Endothelial cell of umbilical vein (primary cell): ENCODE measurements around the gene LIPA.

ENCODE experiments used
- CTCF ChIP-seq, 2 donors: IDR thresholded peaks; 1 replicate in 1 of 2; 2 replicates in 1 of 2; pipeline ENCODE4 v1.5.1; 2011; ENCODE audit warnings: low read length in 2 of 2, mild to moderate bottlenecking in 2 of 2, moderate library complexity in 2 of 2, control low read depth in 1 of 2, inconsistent platforms in 1 of 2, low read depth in 1 of 2; ENCODE audit not compliant: insufficient read depth in 1 of 2; ENCODE audit errors: extremely low read depth in 1 of 2
- EZH2 ChIP-seq: IDR thresholded peaks from 2 replicates; pipeline ENCODE4 v1.6.1; 2012; ENCODE audit warnings: borderline replicate concordance, low read depth, mild to moderate bottlenecking, moderate library complexity, low read length, inconsistent platforms; ENCODE audit not compliant: severe bottlenecking
- FOS ChIP-seq: IDR thresholded peaks from 2 replicates; pipeline ENCODE4 v1.6.1; 2011; ENCODE audit warnings: mild to moderate bottlenecking, low read length, moderate library complexity, borderline replicate concordance; ENCODE audit not compliant: insufficient read depth
- GATA2 ChIP-seq: IDR thresholded peaks from 2 replicates; pipeline ENCODE4 v1.7.0; 2011; ENCODE audit warnings: low read depth, mild to moderate bottlenecking, moderate library complexity, mixed read lengths, low read length; ENCODE audit not compliant: insufficient read length, insufficient read depth
- JUN ChIP-seq: IDR thresholded peaks from 2 replicates; pipeline ENCODE4 v1.6.1; 2011; ENCODE audit warnings: borderline replicate concordance, low read depth; ENCODE audit not compliant: insufficient read length, insufficient read depth
- MAX ChIP-seq: IDR thresholded peaks from 2 replicates; pipeline ENCODE4 v1.6.1; 2011; ENCODE audit not compliant: insufficient read depth, insufficient read length
- MYC ChIP-seq: IDR thresholded peaks from one replicate; pipeline ENCODE4 v1.6.1; 2011; ENCODE audit warnings: mild to moderate bottlenecking, low read depth, low read length
- POLR2A ChIP-seq: IDR thresholded peaks from 2 replicates; pipeline ENCODE4 v1.6.1; 2012; ENCODE audit warnings: low read depth, mild to moderate bottlenecking, control low read depth, low read length
- POLR2AphosphoS5 ChIP-seq: IDR thresholded peaks from 2 replicates; pipeline ENCODE4 v1.6.1; 2012; ENCODE audit warnings: low read depth, mild to moderate bottlenecking, control low read depth, low read length, moderate library complexity; ENCODE audit not compliant: insufficient read depth

GRCh38 chr10:89296220-89296648, 44.7 kb upstream of the LIPA start:
- TF ChIP-seq CTCF (IDR thresholded peaks at IDR 0.05; ENCODE audit: extremely low read depth in 1 of 2, insufficient read depth in 1 of 2, low read depth in 1 of 2, low read length in 2 of 2): no peak
- TF ChIP-seq POLR2AphosphoS5: no peak
- no peak for TF ChIP-seq MAX
- no peak for TF ChIP-seq POLR2A
- no peak for TF ChIP-seq JUN
- no peak for TF ChIP-seq EZH2
- TF ChIP-seq FOS: no peak
- no peak for TF ChIP-seq MYC
- TF ChIP-seq GATA2: no peak
